HCT116 (cell line): ENCODE results near the gene F2R.

Source experiments
- EZH2phosphoT487 ChIP-seq: fragments of 200-600 bp; IDR thresholded peaks from 2 replicates; pipeline ENCODE4 v1.6.1; 2018; ENCODE audit warnings: antibody characterized with exemption, borderline replicate concordance
- POLR2A ChIP-seq: IDR thresholded peaks from 2 replicates; pipeline ENCODE4 v1.7.0; 2011; ENCODE audit warnings: borderline replicate concordance; ENCODE audit not compliant: insufficient read depth, insufficient read length; ENCODE audit errors: extremely low read depth
- POLR2AphosphoS5 ChIP-seq: IDR thresholded peaks from 2 replicates; pipeline ENCODE4 v1.6.1; 2011; ENCODE audit warnings: mild to moderate bottlenecking, low read depth, low read length, moderate library complexity
- SIN3A ChIP-seq: IDR thresholded peaks from 2 replicates; pipeline ENCODE4 v1.6.1; 2012; ENCODE audit warnings: low read depth
- SP1 ChIP-seq: IDR thresholded peaks from 2 replicates; pipeline ENCODE4 v1.6.1; 2012; ENCODE audit warnings: low read depth
- ZFX ChIP-seq: fragments of 450-650 bp; IDR thresholded peaks from 2 replicates; pipeline ENCODE4 v1.6.1; 2017
- TF ChIP-seq, protein P1 (sequence below), 3 experiments: fragments of 200-600 bp in 1 of 3; sonication (generic) in 1 of 3; IDR thresholded peaks in 2 of 3; conservative IDR thresholded peaks in 1 of 3; 2 replicates each; pipeline ENCODE4 v1.5.1; 2012 to 2017; ENCODE audit warnings: low read depth in 2 of 3, low read length in 2 of 3, antibody characterized with exemption in 1 of 3, borderline replicate concordance in 1 of 3, control low read depth in 1 of 3, mild to moderate bottlenecking in 1 of 3, mixed read lengths in 1 of 3, mixed run types in 1 of 3, moderate library complexity in 1 of 3; ENCODE audit not compliant: insufficient read depth in 1 of 3

GRCh38 chr5:76757049-76757448 lies 41.1 kb downstream of the F2R start:
- TF ChIP-seq, protein P1, sequence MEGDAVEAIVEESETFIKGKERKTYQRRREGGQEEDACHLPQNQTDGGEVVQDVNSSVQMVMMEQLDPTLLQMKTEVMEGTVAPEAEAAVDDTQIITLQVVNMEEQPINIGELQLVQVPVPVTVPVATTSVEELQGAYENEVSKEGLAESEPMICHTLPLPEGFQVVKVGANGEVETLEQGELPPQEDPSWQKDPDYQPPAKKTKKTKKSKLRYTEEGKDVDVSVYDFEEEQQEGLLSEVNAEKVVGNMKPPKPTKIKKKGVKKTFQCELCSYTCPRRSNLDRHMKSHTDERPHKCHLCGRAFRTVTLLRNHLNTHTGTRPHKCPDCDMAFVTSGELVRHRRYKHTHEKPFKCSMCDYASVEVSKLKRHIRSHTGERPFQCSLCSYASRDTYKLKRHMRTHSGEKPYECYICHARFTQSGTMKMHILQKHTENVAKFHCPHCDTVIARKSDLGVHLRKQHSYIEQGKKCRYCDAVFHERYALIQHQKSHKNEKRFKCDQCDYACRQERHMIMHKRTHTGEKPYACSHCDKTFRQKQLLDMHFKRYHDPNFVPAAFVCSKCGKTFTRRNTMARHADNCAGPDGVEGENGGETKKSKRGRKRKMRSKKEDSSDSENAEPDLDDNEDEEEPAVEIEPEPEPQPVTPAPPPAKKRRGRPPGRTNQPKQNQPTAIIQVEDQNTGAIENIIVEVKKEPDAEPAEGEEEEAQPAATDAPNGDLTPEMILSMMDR (IDR thresholded peaks at IDR 0.05 in 2 of 3, conservative IDR thresholded peaks at IDR 0.05 in 1 of 3; ENCODE audit: borderline replicate concordance in 1 of 3, insufficient read depth in 1 of 3, low read depth in 2 of 3, low read length in 2 of 3), result no peak
- TF ChIP-seq POLR2A, result no peak
- TF ChIP-seq POLR2AphosphoS5, result no peak
- TF ChIP-seq ZFX, result no peak
- TF ChIP-seq SP1, result no peak
- no peak for TF ChIP-seq EZH2phosphoT487
- no peak for TF ChIP-seq SIN3A
